ENCODE data around the gene RNF32. TPM values are rescaled to one million over a fixed set of nuclear protein-coding genes. Genes with fewer than 3 reads are reported as not detected.

The RNF32 gene
- 0.07 and 0.39 TPM in 2 replicates for total RNA-seq

GRCh38 chr7:156640257-156640948, at the start of gene RNF32:
Gene RNF32, plus strand, starts transcription at chr7:156640774. Its CDS starts 3,104 bp downstream, at chr7:156643878.

Measured in mammary microvascular endothelial cell (primary cell).